Measurements from ENCODE around the gene DTX3. TPM values are rescaled to one million over a fixed set of nuclear protein-coding genes. Genes with fewer than 3 reads are reported as not detected.

DTX3 gene
- total RNA-seq, 1 donor from 2014 or later: 21.7 TPM

GRCh38 chr12:57575771-57576612 lies 28.6 kb upstream of the DTX3 start:
- Mint-ChIP-seq H3K9me3 (no peaks in the 10 kb centered on the region), H3K4me1 (ENCODE audit: low read depth) (no peaks in the 10 kb centered on the region), H3K27me3 (ENCODE audit: low read depth) (no peaks in the 10 kb centered on the region), H3K27ac (no peak overlapping the region), H3K4me3 (ENCODE audit: low read depth) (no peak overlapping the region), H3K36me3 (ENCODE audit: low read depth) (no peaks in the 10 kb centered on the region)
- intact Hi-C loops (cut with micrococcal nuclease): no loop called here
- DNase-seq (ENCODE audit: low spot score): no peak

- Mint-ChIP-seq H3K27ac (no peak overlapping the region), H3K4me1 (ENCODE audit: low read depth) (no peaks in the 10 kb centered on the region), H3K9me3 (no peaks in the 10 kb centered on the region), H3K36me3 (ENCODE audit: low read depth) (no peaks in the 10 kb centered on the region), H3K4me3 (ENCODE audit: low read depth) (no peak overlapping the region), H3K27me3 (ENCODE audit: low read depth) (no peaks in the 10 kb centered on the region)
- DNase-seq (ENCODE audit: low spot score): no peak
- intact Hi-C loops (cut with micrococcal nuclease): no loop called here
Measured at GRCh38 chr12:57576613-57577160, 27.9 kb upstream of the DTX3 start.

- intact Hi-C loops (cut with micrococcal nuclease): no loop called here
- H3K27me3 Mint-ChIP-seq (ENCODE audit: low read depth): peaks cover under 1% of the 10 kb centered on the region
- DNase-seq (ENCODE audit: low spot score): no peak
- no peaks in the 10 kb centered on the region for H3K36me3 Mint-ChIP-seq (ENCODE audit: low read depth)
- no peak overlapping the region for H3K27ac Mint-ChIP-seq
- H3K4me3 Mint-ChIP-seq (ENCODE audit: low read depth): no peak overlapping the region
- no peaks in the 10 kb centered on the region for H3K9me3 Mint-ChIP-seq
- peaks cover 1% of the 10 kb centered on the region for H3K4me1 Mint-ChIP-seq (ENCODE audit: low read depth)
Measured at GRCh38 chr12:57577981-57578758, 26.5 kb upstream of the DTX3 start.

GRCh38 chr12:57579011-57579410 lies 25.6 kb upstream of the DTX3 start:
- H3K9me3 Mint-ChIP-seq: no peaks in the 10 kb centered on the region
- no peak overlapping the region for H3K27ac Mint-ChIP-seq

DNA sequence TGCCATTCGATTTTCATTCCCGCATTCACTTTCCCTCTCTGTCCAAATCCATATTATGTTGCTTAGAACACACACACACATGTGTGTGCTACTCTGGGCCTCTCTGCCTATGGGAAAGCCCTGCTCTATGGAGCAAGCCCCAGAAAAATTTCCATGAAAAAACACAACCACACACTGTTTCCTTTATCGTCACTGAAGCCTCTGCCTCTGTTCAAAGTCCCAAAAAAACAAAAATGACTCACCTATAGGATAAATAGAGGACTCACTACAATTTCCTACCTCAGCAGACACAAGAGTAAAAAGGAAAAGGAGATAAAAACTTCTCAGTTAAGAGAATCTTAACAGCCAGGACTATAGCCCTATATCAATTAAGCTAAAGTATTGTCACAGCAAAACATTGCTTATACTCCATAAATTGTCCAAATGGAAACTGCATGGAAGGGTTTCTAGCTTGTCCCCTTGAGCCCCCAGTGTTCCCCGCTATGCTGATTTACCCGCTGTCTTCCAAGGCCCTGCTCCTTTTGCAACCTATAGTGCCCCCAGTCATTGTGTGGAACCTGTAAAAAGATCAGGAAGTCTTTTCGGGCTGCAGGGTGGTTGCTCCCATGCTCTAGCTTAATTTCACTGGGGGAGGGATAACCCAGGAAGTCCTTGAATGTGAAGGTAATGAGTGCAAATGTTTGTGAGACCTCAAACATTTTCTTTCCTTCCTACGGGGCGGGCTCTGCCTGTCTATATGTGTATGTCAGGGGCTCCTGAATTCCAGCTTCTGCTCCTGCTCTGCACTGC lies 24.8 kb upstream of the DTX3 start:
- Mint-ChIP-seq H3K4me3 (ENCODE audit: low read depth) (no peak overlapping the region), H3K27me3 (ENCODE audit: low read depth) (peaks cover 2% of the 10 kb centered on the region), H3K36me3 (ENCODE audit: low read depth) (no peaks in the 10 kb centered on the region), H3K4me1 (ENCODE audit: low read depth) (peaks cover 2% of the 10 kb centered on the region), H3K27ac (no peak overlapping the region), H3K9me3 (no peaks in the 10 kb centered on the region)
- no peak for DNase-seq (ENCODE audit: low spot score)
- intact Hi-C loops (cut with micrococcal nuclease): loop anchor here (10.0 kb wide), 1 partner anchor 315 kb away; no protein-coding TSS in a partner anchor

More at GRCh38 chr12:57579011-57579410, 25.6 kb upstream of the DTX3 start:
- Mint-ChIP-seq H3K4me3 (ENCODE audit: low read depth) (no peak overlapping the region), H3K27me3 (ENCODE audit: low read depth) (peaks cover 2% of the 10 kb centered on the region), H3K4me1 (ENCODE audit: low read depth) (peaks cover 2% of the 10 kb centered on the region), H3K36me3 (ENCODE audit: low read depth) (no peaks in the 10 kb centered on the region)
- intact Hi-C loops (cut with micrococcal nuclease): no loop called here
- DNase-seq (ENCODE audit: low spot score): no peak

GRCh38 chr12:57580466-57580795 lies 24.2 kb upstream of the DTX3 start:
- no peaks in the 10 kb centered on the region for H3K9me3 Mint-ChIP-seq
- intact Hi-C loops (cut with micrococcal nuclease): loop anchor here (10.0 kb wide), 1 partner anchor 314 kb away; no protein-coding TSS in a partner anchor
- DNase-seq (ENCODE audit: low spot score): no peak
- no peak overlapping the region for H3K27ac Mint-ChIP-seq
- H3K4me1 Mint-ChIP-seq (ENCODE audit: low read depth): peaks cover 2% of the 10 kb centered on the region
- H3K27me3 Mint-ChIP-seq (ENCODE audit: low read depth): peaks cover 2% of the 10 kb centered on the region
- no peak overlapping the region for H3K4me3 Mint-ChIP-seq (ENCODE audit: low read depth)
- H3K36me3 Mint-ChIP-seq (ENCODE audit: low read depth): no peaks in the 10 kb centered on the region

DNA sequence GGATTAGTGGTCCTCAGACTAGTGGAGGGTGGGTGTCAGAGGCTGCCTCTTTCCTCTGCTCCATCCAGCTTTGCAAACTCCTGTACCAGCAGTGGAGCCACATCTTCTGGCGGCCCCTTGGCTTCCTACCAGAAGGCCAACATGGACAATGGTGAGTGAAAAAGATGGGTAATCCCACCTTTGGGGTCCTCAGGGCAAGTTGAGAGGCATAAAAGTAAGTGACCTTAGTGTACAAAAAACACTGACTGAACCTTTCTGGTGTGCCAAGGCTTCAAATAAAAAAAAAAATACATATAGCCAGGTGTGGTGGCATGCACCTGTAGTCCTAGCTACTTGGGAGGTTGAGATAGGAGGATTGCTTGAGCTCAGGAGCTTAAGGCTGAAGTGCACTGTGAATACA lies 22.8 kb upstream of the DTX3 start:
- no peaks in the 10 kb centered on the region for H3K36me3 Mint-ChIP-seq (ENCODE audit: low read depth)
- H3K9me3 Mint-ChIP-seq: no peaks in the 10 kb centered on the region
- intact Hi-C loops (cut with micrococcal nuclease): loop anchor here (2.0 to 10.0 kb wide), 3 partner anchors 111 to 313 kb away; no protein-coding TSS in a partner anchor
- H3K4me3 Mint-ChIP-seq (ENCODE audit: low read depth): no peak overlapping the region
- H3K27me3 Mint-ChIP-seq (ENCODE audit: low read depth): peaks cover 2% of the 10 kb centered on the region
- DNase-seq (ENCODE audit: low spot score): no peak
- H3K4me1 Mint-ChIP-seq (ENCODE audit: low read depth): peaks cover 2% of the 10 kb centered on the region
- H3K27ac Mint-ChIP-seq: no peak overlapping the region

- Mint-ChIP-seq H3K9me3 (no peaks in the 10 kb centered on the region), H3K27me3 (ENCODE audit: low read depth) (peaks cover 2% of the 10 kb centered on the region), H3K4me1 (ENCODE audit: low read depth) (peaks cover 2% of the 10 kb centered on the region), H3K4me3 (ENCODE audit: low read depth) (no peak overlapping the region), H3K36me3 (ENCODE audit: low read depth) (no peaks in the 10 kb centered on the region), H3K27ac (no peak overlapping the region)
- intact Hi-C loops (cut with micrococcal nuclease): loop anchor here (2.0 to 10.0 kb wide), 3 partner anchors 110 to 312 kb away; no protein-coding TSS in a partner anchor
- DNase-seq (ENCODE audit: low spot score): no peak
Measured at GRCh38 chr12:57582440-57582839, 22.2 kb upstream of the DTX3 start.

DNA sequence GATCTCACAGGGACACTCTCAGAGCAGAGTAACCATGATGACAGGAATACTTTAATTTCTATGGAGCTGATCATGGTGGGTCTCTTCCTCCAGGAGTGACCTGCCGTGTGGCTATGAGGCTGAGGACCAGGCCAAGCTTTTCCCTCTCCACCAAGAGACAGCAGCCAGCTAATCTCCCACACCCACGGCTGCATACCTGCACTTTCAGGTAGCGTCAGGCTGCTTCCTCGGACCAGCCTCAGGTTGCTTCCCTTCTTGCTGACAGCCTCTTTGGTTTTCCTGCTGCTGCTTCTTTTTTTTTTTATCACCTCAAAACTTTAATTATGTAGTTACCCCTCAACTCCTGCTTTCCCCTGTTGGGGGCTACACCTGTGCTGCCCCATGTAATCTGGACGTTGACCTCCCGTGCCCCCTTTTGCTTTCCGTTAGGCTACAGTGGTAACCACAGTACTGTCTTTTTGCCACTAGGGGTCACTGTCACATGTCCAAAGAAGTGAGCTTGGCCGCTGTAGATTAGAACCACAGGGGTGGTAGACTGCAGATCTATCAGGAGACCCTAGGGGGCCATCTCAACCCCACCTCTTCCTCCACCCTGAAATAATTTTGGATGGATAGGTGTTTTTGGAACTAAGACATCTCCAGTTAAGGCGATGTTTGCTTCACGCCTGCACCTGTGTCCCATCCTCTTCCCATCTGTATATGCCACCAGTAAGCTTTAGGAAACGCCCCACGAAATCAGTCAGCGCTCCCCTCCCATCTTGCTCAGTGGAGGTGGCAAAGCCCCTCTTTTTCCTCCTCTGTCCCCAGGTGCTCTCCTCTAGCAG lies 21.4 kb upstream of the DTX3 start:
- Mint-ChIP-seq H3K4me3 (ENCODE audit: low read depth) (no peak overlapping the region), H3K36me3 (ENCODE audit: low read depth) (no peaks in the 10 kb centered on the region), H3K27ac (no peak overlapping the region), H3K9me3 (no peaks in the 10 kb centered on the region), H3K27me3 (ENCODE audit: low read depth) (peaks cover 2% of the 10 kb centered on the region), H3K4me1 (ENCODE audit: low read depth) (peaks cover 2% of the 10 kb centered on the region)
- DNase-seq (ENCODE audit: low spot score): peak; percentile 60
- intact Hi-C loops (cut with micrococcal nuclease): loop anchor here (1.0 to 10.0 kb wide), 4 partner anchors 38 to 312 kb away; no protein-coding TSS in a partner anchor

DNA sequence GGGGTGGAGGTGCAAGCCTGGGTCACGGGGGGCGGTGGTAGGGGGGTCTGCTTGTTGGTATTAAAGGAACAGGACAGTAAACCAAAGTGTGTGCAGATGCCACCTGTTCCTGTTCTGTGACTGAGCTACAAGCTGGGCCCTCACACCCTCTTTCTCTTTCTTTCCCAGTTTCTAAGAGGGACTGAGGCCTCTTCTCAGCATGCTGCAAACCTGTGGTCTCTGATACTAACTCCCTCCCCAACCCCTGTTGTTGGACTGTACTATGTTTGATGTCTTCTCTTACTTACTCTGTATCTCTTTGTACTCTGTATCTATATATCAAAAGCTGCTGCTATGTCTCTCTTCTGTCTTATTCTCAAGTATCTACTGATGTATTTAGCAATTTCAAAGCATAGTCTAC lies 20.6 kb upstream of the DTX3 start:
- intact Hi-C loops (cut with micrococcal nuclease): loop anchor here (10.0 kb wide), 1 partner anchor 311 kb away; no protein-coding TSS in a partner anchor
- Mint-ChIP-seq H3K27ac (no peak overlapping the region), H3K4me3 (ENCODE audit: low read depth) (no peak overlapping the region), H3K36me3 (ENCODE audit: low read depth) (no peaks in the 10 kb centered on the region), H3K4me1 (ENCODE audit: low read depth) (peaks cover 2% of the 10 kb centered on the region), H3K9me3 (no peaks in the 10 kb centered on the region), H3K27me3 (ENCODE audit: low read depth) (peaks cover 2% of the 10 kb centered on the region)
- DNase-seq (ENCODE audit: low spot score): no peak

GRCh38 chr12:57584690-57585089 lies 19.9 kb upstream of the DTX3 start:
- Mint-ChIP-seq H3K27me3 (ENCODE audit: low read depth) (peaks cover 2% of the 10 kb centered on the region), H3K36me3 (ENCODE audit: low read depth) (no peaks in the 10 kb centered on the region), H3K27ac (no peak overlapping the region), H3K9me3 (no peaks in the 10 kb centered on the region), H3K4me3 (ENCODE audit: low read depth) (no peak overlapping the region), H3K4me1 (ENCODE audit: low read depth) (peaks cover 2% of the 10 kb centered on the region)
- intact Hi-C loops (cut with micrococcal nuclease): loop anchor here (10.0 kb wide), 1 partner anchor 310 kb away; no protein-coding TSS in a partner anchor
- DNase-seq (ENCODE audit: low spot score): no peak

Measured in activated T-helper 2 cell treated with anti-CD3 and anti-CD28 coated beads, Interferon-gamma antibody, Interleukin-2, Interleukin-4, amounts not matched to agents 10 μg/mL and 5 μg/mL and 100 μg/mL, durations not matched to agents 14 hours and 24 hours and 36 hours (primary cell).